Stimulated activated CD4-positive, alpha-beta T cell treated with anti-CD3 and anti-CD28 coated beads, Interleukin-15, amount 100 ng/mL, for 48 hours (primary cell): ENCODE measurements around the gene PASK.
A peak's percentile ranks its signal among the peaks of the same experiment; 100 is the strongest.
"Not testable (repeated sequence)": the region's sequence is repeated elsewhere in the genome, so short reads cannot be mapped to it uniquely, and the experiment has no call there.

Experiments
- DNase-seq, 2 donors: peaks; one replicate each; pipeline ENCODE4 v3.0.0-alpha.2; 2020; ENCODE audit warnings: low read depth in 2 of 2

PASK gene

DNA sequence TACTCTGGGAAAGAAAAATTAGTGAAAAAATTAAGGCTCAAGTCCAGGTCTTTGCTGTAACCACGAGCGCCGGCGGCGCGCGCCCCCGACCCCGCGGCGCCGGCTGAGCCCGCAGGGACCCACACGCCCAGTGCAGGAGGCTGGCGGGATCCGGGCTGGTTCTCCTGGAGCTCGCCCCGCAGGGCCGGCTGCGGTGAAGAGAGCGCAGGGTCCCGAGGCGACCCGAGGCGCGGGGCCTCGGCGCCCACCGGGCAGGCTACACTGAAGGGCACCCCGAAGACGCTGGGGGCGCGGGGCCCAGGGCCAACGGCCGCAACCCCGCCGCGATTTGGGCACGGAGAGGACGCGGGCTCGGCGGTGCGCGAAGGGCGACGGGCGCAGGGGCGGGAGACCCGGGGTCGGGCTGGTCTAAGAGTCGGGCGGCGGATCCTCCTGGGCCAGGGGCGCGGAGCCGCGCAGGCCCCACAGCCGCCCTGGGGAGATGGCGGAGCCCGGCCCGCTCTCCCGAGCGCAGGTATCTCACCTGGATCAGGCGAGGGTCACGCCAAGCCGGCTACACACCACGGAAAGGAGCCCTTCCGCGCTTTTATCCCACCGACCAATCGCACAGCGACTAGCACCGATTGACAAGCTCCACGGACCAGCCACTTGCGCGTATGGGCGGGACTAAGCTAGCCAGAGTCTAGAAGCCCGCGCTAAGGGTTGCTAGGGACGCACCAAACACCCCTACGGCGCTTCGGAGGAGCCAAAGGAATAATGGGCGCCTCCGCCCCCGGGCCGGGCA lies at the start of gene PASK:
Gene PASK, minus strand, starts transcription at position 582 of the 784 bp plus-strand sequence. CDS start 6,440 bp downstream, outside the sequence.
- peak; percentile 93 to 94 for DNase-seq

- DNase-seq, result no peak
These were observed 49.4 kb upstream of the PASK start for GRCh38 chr2:241198381-241199279.

DNA sequence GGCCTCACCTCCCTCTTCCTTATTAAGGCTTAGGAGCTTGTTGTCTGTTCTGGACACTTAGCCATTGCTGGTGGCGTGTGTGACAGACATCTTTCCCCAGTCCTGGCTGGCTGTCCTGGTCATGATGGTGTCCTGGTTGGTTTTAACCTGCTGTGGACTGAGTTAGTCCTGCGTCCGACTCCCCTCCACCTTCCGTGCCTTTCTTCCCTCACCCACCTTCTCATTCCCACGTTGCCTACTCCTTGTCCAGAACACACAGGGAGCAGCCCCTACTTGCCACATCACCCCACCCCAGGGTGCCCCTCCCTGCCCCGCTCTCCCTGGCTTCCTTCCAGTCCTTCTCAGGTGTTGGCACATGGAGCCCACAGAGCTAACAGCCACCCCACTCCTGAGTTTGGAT lies 48.7 kb upstream of the PASK start:
- DNase-seq, result no peak

DNA sequence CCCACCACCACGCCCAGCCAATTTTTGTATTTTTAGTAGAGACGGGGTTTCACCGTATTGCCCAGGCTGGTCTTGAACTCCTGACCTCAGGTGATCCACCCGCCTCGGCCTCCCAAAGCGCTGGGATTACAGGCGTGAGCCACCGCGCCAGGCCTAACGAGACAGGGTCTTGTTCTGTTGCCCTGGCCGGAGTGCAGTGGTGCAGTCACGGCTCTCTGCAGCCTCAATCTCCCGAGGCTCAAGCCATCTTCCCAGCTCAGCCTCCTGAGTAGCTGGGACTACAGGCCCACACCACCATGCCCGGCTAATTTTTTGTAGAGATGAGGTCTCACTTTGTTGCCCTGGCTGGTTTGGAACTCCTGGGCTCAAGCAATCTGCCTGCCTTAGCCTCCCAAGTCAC lies 48.0 kb upstream of the PASK start:
- not testable (repeated sequence) for DNase-seq

GRCh38 chr2:241195506-241196130 lies 46.3 kb upstream of the PASK start:
- DNase-seq, result no peak

DNA sequence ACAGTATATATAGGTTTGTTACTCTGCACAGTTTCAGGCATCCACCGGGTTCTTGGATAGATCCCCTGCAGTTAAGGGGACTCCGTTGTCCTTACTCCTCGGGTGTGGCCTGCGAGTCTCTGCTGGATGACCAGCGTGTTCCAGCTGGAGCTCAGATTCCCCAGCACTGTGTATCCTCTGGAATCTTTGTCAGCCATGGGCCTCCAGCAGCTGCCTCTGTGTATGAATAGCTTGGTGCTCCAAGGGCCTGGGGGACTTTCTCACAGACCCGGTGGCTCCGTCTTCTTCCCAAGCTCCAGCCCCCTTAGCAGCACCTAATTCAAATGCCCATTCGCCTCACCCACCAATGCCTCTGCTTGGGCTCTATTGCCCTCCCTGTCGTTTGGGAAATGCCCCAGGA lies 45.5 kb upstream of the PASK start:
- DNase-seq, result no peak

GRCh38 chr2:241193271-241193670 lies 44.0 kb upstream of the PASK start:
- no peak for DNase-seq

- DNase-seq, result no peak
These were observed 41.8 kb upstream of the PASK start for GRCh38 chr2:241191081-241191480.

DNA sequence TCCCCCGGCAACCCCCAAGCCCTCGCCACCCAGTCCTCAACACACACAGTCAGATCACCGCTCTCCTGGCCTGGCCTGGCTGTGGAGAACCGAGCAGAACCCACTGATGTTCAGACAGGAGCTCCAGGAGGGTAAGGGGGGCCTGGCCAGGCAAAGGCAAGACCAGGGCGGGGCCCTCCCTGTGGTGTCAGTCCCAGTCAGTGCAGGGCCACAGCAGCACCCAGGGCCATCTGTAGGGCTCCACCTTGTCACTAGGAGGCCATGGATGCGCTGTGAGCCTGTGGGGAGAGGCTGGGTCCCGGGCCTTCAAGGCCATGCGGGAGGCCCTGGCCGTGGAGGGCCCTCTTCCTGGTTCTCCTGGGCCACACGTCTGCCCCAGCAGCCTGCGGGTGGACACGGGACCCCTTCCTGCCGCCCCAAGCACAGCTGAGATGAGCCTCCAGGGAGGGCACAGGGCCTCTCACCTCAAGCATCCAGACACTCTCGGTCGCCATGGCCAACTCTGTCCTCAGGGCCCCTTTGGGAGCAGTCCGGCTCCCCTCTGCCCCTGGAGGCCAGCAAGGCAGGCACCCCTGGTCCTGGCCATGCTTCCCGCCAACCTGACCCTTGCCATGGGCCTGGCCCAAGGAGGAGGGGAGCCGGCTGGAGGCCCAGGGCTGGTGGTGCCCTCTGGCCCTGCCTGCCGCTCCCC lies 41.2 kb upstream of the PASK start:
- DNase-seq, result no peak

DNA sequence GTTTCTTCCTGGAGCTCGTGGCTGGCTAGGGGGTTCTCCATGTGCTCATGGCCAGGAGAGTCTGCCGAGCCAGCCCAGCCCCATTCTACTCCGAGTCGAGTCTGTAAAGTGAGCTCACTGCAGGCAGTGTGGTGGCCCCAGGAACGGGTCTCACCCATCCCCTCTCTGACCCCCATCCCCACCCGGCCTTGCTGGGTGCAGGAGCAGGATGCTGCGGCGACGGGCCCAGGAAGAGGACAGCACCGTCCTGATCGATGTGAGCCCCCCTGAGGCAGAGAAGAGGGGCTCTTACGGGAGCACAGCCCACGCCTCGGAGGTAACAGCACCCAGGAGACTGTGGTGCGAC lies 40.6 kb upstream of the PASK start:
- DNase-seq, result no peak

DNA sequence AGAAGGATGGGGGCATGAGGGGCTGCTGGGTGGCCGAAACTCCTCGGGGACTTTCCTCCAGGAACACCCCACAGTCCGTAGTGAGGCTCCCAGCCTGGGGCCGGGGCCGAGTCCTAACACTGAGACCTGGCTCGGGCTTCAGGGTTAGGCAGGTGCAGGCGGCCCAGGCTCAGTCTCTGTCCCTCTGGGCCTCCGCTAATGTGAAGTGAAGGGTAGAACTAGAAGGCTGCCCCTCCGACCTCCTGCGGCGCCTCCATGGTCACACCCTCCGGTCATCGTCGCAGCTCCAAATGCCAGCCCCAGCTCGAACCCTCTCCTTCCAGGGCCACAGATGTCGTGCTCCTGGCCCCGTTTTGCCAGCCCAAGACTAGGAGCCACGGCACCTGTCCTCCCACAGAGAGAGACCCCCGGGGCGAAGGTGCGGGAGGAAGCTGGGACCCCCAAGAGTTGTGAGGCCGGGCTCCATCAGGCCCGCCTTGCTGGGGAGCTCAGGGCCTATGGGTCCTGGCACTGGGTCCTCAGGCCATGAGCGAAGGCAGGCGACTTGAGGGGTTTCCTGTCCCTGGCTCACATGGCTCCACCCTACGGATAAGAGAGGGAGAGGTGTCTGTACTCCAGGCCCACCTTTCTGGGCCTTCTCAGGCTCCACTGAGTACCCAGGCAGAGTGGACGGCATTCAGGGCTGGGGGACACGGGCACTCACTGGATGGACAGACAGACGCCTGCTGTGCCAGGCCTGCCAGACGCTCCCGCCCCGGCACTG lies 40.0 kb upstream of the PASK start:
- DNase-seq, result no peak

DNA sequence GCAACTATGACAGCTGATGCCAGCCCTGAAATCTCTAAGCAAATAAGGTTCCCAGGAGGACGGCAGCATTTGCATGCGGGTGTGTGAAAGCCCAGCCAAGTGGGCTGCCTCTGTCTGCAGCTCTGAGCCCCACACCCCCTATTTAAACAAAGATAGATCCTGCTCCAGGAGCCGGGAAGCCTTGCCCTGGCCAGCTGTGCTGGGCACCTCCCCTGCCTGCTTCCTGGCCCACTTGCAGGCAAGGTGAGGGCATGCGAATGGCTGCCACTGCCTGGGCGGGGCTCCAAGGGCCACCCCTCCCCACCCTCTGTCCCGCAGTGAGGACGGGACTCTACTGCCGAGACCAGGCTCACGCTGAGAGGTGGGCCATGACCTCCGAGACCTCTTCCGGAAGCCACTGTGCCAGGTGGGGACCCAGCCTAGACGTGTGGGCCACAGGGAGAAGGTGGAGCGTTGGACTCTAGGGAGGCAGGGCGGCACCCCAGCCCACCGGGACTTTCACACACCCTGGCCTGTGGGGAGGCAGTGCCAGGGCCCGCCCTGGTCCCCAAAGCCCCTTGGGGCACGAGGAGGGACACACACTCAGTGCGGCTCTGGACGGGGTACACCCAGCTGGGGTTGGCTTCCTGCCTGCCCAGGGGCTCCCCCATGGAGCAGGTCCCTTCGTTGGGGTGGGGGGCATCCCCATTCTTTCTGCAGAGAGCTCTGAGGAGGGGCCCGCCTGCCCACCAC lies 39.3 kb upstream of the PASK start, which contains the start of gene ANO7:
Gene ANO7, plus strand, starts transcription at position 317 of the 732 bp plus-strand sequence. CDS start 1,387 bp downstream, outside the sequence.
- no peak for DNase-seq

DNA sequence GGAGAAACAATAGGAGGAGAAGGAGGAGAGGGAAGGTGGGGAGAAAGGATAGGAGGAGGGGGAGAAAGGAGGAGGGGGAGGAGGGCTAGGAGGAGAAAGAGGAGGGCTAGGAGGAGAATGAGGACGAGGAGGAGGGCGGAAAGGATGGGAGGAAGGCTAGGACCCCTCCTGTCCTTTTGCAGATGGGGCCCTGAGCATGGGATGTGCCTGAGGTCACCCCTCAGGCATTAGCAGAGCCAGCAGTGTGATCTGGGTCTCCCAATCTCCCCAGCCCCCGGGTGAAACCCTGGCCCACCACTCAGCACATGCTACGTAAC lies 38.6 kb upstream of the PASK start:
- DNase-seq, result no peak

DNA sequence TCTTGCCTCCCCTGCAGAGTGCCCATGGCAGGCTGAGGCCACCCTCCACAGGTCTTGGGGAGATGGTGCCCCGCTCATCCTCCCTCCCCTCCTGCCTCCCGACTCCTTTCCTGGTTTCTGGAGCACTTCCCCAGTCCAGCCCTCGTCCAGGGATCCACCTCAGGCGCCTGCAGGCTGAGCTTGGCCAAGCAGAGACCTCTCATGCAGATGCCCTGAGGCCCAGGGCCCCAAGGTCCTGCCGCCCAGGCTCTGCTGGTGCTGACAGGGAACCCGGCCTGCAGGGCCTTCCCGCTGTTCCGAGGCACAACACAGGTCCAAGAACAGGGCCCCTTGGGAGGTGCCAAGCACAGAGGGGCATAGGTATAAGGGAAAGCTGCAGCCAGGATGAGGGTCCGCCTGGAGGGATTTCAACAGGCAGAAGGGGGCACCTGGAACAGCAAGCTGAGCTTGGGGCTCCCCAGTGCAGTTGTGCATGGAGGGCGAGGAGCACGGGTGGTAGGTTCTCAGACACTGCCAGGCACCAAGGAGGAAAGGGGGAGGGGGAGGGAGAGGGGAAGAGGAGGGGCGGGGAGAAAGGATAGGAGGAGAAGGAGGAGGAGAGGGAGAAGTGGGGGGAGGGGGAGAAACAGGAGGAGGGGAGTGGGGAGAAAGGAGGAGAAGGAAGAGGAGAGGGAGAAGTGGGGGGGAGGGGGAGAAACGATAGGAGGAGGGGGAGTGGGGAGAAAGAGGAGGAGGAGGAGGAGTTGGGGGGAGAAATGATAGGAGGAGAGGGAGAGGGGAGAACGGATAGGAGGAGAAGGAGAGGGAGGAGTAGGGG lies 38.0 kb upstream of the PASK start:
- no peak for DNase-seq

DNA sequence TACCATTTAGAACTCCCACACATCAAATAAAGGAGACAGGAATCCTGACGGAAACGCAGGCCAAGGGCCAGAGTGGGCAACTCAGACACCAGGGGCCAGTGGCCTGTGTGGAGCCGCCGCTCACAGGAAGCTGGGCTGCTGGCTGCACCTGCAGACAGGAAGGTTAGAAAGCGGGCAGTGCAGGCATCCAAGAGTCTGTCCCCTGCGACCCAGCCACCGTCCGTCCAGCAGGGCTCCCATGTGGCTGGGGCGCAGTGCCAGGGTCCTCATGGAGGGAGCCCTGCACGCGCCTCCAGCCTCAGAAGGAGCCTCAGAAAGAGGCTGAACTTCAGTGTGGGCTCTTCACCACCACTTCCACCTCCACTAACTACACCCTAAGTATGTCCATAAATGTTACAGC lies 36.7 kb upstream of the PASK start:
- DNase-seq, result no peak

DNA sequence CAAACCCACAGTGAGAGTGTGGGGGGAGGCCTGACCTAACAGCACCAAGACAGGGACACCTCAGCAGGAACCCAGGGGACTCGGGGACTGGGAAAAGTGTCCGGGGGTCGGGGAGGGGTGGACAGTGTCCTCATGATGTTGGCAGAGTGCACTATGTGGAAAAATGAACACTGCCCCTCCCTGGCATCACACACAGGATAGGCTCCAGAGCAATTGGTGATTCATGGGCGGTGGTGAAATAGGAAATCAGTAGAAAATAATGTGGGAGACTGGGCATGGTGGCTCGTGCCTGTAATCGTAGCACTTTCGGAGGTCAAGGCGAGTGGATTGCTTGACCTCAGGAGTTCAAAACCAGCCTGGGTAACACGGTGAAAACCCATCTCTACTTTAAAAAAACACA lies 35.6 kb upstream of the PASK start:
- no peak for DNase-seq

DNA sequence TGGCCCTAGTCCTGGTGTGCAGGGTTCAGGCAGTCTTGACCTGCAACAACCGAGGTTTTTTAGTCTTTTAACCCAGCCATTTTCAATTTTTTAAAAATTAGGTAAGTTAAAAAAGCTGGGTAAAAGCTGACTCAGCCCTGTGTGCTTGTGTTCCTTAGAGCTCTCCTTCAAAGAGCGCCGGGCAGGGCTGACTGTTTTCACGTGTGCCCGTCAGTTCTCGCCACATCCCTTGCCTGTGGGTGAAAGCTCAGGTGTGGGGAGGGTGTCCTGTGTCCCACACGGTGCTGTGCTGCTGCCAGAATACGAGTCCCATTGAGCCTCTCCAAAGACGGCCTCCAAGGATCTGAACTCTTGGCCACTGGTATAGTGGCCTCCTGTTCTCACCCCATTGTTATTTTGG lies 33.9 kb upstream of the PASK start:
- no peak for DNase-seq

GRCh38 chr2:241182531-241183133 lies 33.4 kb upstream of the PASK start:
- DNase-seq, result no peak

DNA sequence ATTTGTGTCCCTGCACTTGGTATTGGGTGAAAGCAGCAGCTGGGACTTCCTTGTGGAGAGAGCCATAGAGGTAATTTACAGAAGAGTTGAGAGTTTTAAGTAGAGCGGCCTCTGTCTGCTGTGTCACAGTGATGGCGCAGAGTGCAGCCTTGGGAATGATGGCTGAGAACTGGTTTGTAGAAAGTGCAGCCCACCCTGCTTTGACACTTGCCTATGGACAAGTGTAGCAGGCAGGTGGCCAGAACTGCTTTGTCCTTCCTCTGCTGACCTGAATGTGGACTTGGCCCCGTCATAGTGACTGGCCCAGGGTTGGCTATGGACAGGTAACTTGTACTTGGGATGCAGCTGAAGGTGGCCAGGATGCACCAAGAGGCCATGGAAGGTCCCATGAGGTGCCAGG lies 32.9 kb upstream of the PASK start:
- no peak for DNase-seq
